Right cardiac atrium (tissue), 5 donors: Measurements from ENCODE around the gene MICU1. TPM values are rescaled to one million over a fixed set of nuclear protein-coding genes. Genes with fewer than 3 reads are reported as not detected.

Source experiments
- ATAC-seq, 2 donors: fragments of 200-7000 bp; cut with Tn5 transposase; one replicate each; pipeline versions ENCODE4 v1.8.0 to v1.9.1; 2020; ENCODE audit warnings: moderate library complexity in 2 of 2, mild to moderate bottlenecking in 1 of 2
- DNase-seq, 3 donors: peaks; one replicate each; pipeline ENCODE4 v3.0.0-alpha.2; 2020
- H3K27ac ChIP-seq: one replicate; pipeline ENCODE4 v1.5.1; 2013; ENCODE audit warnings: mild to moderate bottlenecking, low read length, control low read depth, moderate library complexity
- H3K27me3 ChIP-seq: one replicate; pipeline ENCODE4 v1.6.1; 2013; ENCODE audit not compliant: control insufficient read depth, insufficient read depth
- H3K4me1 ChIP-seq: one replicate; pipeline ENCODE4 v1.6.1; 2013; ENCODE audit warnings: low read length; ENCODE audit not compliant: control insufficient read depth, insufficient read depth
- H3K4me3 ChIP-seq: one replicate; pipeline ENCODE4 v1.5.1; 2013; ENCODE audit warnings: low read length, control low read depth
- H3K9me3 ChIP-seq: one replicate; pipeline ENCODE4 v1.6.1; 2013; ENCODE audit warnings: low read length; ENCODE audit not compliant: control insufficient read depth
- WGBS: extraction: QIAGEN DNeasy Blood & Tissue Kit; methylation state at CpG from one replicate; pipeline ENCODE4 v1.1.7; 2013; 5-methylcytosine and 5-hydroxymethylcytosine counted together
- intact Hi-C, 4 donors: fragments of 100-400 bp; cut with DNase I; formaldehyde crosslinking; loops; one replicate each; pipeline versions ENCODE4 v1.11.0 to v1.14.0; 2022 to 2023
- polyA plus RNA-seq: library from polyadenylated mRNA; stranded (reverse); fragments of 200-250 nt; gene quantifications from one replicate; pipeline ENCODE4 v1.2.3, GENCODE V29; 2013
- total RNA-seq, 4 donors: library from RNA; stranded (reverse); fragmentation: NEBNext Ultra II Directional; extraction: Animal tissue kit (Norgen Biotek cat#: 25700); gene quantifications; one replicate each; pipeline ENCODE4 v1.2.1, GENCODE V29; 2021
- donor health status: healthy with polysubstance abuse.
- donor health status: DM: no; HTN: yes; CAD: no.
- donor health status: DM: no; HTN: no; CAD: no.
- donor health status: DM: no; HTN: yes; CAD: no; lungs with severe emphysema.
- donor health status: DM: yes; HTN: yes; CAD: no.

Gene MICU1
- total and polyA plus RNA-seq, 5 donors: 35.3 to 51.2 (median 42.0) TPM

GRCh38 chr10:72626444-72626754 lies 520 bp upstream of the MICU1 start:
- no peak for DNase-seq
- H3K4me3 ChIP-seq: peak overlapping the region; percentile 72
- H3K4me1 ChIP-seq: no peaks in the 10 kb centered on the region
- H3K27me3 ChIP-seq: no peaks in the 10 kb centered on the region
- intact Hi-C loops: no loop called here
- no peaks in the 10 kb centered on the region for H3K9me3 ChIP-seq
- H3K27ac ChIP-seq: no peak overlapping the region
- no peak for ATAC-seq
- WGBS: 0% methylated on average over 1 of the region's 1 CpG

DNA sequence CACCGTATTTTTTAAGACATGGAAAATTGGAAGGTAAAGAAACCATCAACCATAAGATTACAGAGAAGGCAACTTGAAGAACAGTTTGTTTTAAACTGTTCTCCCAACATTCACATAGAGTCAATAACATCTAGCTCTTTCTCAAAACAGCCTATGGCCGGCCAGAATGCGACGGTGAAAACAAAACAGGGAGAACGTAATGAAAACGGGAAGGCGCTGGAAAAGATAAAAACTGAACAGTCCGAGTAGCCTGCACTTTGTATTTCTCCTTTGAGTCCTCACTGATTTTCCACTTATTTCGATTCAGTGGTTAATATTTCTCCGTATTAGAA lies 637 bp downstream of the MICU1 start:
- 1% methylated on average over 10 of the region's 10 CpGs for WGBS
- Histone ChIP-seq H3K27ac (no peak overlapping the region), H3K27me3 (no peaks in the 10 kb centered on the region), H3K9me3 (no peaks in the 10 kb centered on the region), H3K4me3 (peak overlapping the region; percentile 72), H3K4me1 (no peaks in the 10 kb centered on the region)
- no peak for DNase-seq
- ATAC-seq: peak in 1 of 2 donors; percentile 4
- intact Hi-C loops: no loop called here

GRCh38 chr10:72622271-72622670 lies 3.6 kb downstream of the MICU1 start:
- no peaks in the 10 kb centered on the region for H3K4me1 ChIP-seq
- H3K9me3 ChIP-seq: no peaks in the 10 kb centered on the region
- no peak overlapping the region for H3K27ac ChIP-seq
- H3K4me3 ChIP-seq: no peak overlapping the region
- 98% methylated on average over 1 of the region's 1 CpG for WGBS
- H3K27me3 ChIP-seq: no peaks in the 10 kb centered on the region
- intact Hi-C loops: no loop called here
- DNase-seq (no peak), ATAC-seq (no peak)

- 64% methylated on average over 1 of the region's 1 CpG for WGBS
- ATAC-seq (no peak), DNase-seq (no peak)
- Histone ChIP-seq H3K27me3 (no peaks in the 10 kb centered on the region), H3K9me3 (no peaks in the 10 kb centered on the region), H3K4me3 (no peak overlapping the region), H3K4me1 (no peaks in the 10 kb centered on the region), H3K27ac (no peak overlapping the region)
- intact Hi-C loops: no loop called here
These were observed 9.2 kb downstream of the MICU1 start for GRCh38 chr10:72616716-72617115.

DNA sequence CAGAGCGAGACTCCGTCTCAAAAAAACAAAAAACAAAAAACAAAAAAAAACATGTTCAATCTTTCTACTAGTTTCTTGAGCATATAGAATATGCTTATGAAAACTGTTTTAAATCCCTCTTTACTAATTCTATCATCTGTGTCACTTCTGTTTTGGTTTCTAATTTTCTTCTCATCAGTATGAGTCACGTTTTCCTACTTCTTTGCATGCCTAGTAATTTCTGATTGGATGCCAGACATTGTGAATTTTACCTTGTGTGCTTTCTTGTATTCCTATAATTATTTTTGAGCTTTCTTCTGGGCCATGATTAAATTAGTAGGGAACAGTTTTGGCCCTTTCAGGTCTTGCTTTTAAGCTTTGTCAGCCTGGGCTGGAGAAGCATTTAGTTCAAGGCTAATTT lies 9.9 kb downstream of the MICU1 start:
- no peak overlapping the region for H3K27ac ChIP-seq
- intact Hi-C loops: no loop called here

DNA sequence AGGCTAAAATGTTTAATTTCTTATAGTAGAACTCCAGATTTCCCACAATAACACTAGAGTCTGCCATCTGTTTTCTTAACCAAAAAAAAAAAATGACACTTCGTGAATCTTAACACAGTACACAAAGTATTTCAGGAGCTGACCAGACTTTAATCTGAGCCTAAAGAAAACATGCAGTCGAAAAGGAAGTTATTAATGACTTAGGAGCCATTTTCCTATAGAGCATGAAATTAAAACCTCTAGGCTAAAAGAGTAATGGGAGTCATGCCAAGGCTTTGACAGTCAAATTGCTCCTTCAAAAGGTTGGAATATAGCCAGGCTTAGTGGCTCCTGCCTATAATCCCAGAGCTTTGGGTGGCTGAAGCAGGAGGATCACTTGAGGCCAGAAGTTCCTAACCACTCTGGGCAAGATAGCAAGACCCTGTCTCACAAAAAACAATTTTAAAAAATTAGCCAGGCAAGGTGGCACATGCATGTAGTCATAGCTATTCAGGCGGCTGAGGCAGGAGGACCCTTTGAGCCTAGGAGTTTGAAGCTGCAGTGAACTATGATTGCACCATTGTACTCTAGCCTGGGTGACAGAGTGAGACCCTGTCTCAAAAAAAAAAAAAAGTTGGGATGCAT lies 13.6 kb downstream of the MICU1 start:
- ATAC-seq (peak in 1 of 2 donors; percentile 49), DNase-seq (no peak)
- Histone ChIP-seq H3K9me3 (no peaks in the 10 kb centered on the region), H3K4me1 (no peaks in the 10 kb centered on the region), H3K4me3 (peak overlapping the region; percentile 64), H3K27ac (no peak overlapping the region), H3K27me3 (no peaks in the 10 kb centered on the region)
- intact Hi-C loops: no loop called here
- 38% methylated on average over 3 of the region's 3 CpGs for WGBS

More for the DNA sequence above, 9.9 kb downstream of the MICU1 start:
- DNase-seq (no peak), ATAC-seq (no peak)
- Histone ChIP-seq H3K4me3 (no peak overlapping the region), H3K9me3 (no peaks in the 10 kb centered on the region), H3K4me1 (no peaks in the 10 kb centered on the region), H3K27me3 (no peaks in the 10 kb centered on the region)
- whole genome bisulfite sequencing: 82% methylated on average over 3 of the region's 3 CpGs

DNA sequence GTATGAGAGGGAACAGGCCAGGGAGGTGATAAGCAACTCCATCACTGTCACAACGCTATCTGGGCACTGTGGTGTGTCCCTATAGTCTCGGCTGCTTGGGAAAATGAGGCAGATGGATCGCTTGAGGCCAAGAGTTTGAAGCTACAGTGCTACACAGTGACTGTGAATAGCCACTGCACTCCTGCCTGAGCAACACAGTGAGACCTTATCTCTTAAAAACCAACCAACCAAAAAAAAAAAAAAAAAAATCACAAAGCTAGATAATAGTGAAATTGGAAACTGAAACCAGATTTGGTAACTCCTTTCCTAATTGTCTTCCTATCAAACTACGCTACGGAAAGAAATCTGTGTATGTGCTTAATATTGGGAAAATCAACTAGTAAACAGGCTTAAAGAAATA lies 14.1 kb downstream of the MICU1 start:
- WGBS: 37% methylated on average over 5 of the region's 5 CpGs
- intact Hi-C loops: no loop called here
- H3K9me3 ChIP-seq: no peaks in the 10 kb centered on the region
- no peaks in the 10 kb centered on the region for H3K27me3 ChIP-seq
- H3K4me1 ChIP-seq: no peaks in the 10 kb centered on the region
- peak overlapping the region; percentile 64 for H3K4me3 ChIP-seq
- ATAC-seq (peak; percentile 84 to 87), DNase-seq (no peak)
- peak overlapping the region; percentile 72 for H3K27ac ChIP-seq

DNA sequence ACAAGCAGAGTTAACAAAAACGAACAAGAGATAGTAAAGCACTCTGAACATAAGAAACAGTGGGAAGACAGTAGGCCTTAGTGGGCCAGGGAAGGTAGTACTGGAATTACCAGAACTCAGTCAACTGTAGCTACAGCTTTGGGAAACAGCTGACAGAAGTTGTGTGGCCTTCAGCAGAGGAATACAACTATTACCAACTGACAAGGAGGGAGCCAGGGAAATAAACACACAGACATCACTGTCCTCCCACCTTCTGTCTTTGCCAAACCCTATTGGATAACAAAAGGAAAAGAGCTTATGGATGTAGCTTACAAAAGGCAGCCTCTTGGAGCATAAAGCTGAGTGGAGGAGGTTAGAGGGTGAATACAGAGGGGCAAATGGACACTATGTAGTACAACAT lies 15.4 kb downstream of the MICU1 start:
- Histone ChIP-seq H3K9me3 (no peaks in the 10 kb centered on the region), H3K4me1 (no peaks in the 10 kb centered on the region), H3K4me3 (no peak overlapping the region), H3K27ac (no peak overlapping the region), H3K27me3 (no peaks in the 10 kb centered on the region)
- DNase-seq: no peak
- intact Hi-C loops: no loop called here
- WGBS: 72% methylated on average over 1 of the region's 1 CpG
- ATAC-seq: no peak

GRCh38 chr10:72605122-72605521 lies 20.8 kb downstream of the MICU1 start:
- no peaks in the 10 kb centered on the region for H3K27me3 ChIP-seq
- DNase-seq (no peak), ATAC-seq (no peak)
- H3K9me3 ChIP-seq: no peaks in the 10 kb centered on the region
- intact Hi-C loops: no loop called here
- H3K4me1 ChIP-seq: peaks cover 1% of the 10 kb centered on the region
- 69% methylated on average over 3 of the region's 3 CpGs for WGBS
- H3K4me3 ChIP-seq: no peak overlapping the region
- H3K27ac ChIP-seq: no peak overlapping the region

- WGBS: 98% methylated on average over 2 of the region's 2 CpGs
- no peak for ATAC-seq
- Histone ChIP-seq H3K27me3 (no peaks in the 10 kb centered on the region), H3K4me1 (peaks cover 1% of the 10 kb centered on the region), H3K4me3 (no peak overlapping the region), H3K27ac (no peak overlapping the region), H3K9me3 (no peaks in the 10 kb centered on the region)
- intact Hi-C loops: no loop called here
- no peak for DNase-seq
These were observed 24.7 kb downstream of the MICU1 start for GRCh38 chr10:72601144-72601543.

DNA sequence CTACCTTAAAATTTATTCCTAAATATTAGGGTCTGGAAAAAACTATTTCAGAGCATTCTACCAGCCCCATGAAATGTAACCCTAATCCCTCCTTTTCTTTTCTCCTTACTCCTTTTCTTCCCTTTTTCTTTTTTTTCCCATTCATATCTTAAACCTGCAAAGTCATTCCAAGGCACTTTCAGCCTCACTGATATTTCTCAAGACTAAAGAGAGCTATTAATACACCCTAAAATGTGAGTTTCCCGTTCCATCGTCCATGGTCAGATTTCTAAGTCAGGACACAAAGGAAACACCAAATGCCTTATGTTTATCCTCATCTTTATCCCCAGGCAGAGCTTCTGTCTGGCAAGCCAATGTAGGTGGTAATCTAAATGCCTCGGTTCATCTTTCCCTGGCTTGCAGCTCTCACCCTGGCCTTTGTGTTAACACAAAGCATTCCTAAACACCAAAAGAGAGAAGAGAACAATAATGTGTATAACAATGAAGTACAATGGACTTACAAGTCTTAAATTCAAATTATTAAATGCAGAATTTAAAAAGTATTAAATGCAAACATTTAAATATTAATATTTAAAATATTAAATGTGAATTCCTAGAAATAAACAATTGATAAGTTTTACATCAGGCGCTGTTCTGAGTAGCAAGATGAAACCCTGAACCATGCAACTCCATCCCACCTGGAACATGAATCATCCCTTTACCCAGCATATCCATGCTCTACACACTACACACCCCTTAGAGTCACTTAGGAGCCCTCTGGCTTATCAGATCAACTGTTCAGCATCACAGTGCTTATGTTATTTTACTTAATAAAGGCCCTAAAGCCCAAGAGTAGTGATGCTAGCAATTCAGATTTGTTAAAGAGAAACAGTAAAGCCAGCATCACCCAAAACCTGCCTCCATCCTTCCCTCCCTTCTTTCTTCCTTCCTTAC lies 26.8 kb downstream of the MICU1 start:
- Histone ChIP-seq H3K4me1 (no peaks in the 10 kb centered on the region), H3K9me3 (no peaks in the 10 kb centered on the region), H3K27me3 (no peaks in the 10 kb centered on the region), H3K4me3 (no peak overlapping the region), H3K27ac (no peak overlapping the region)
- 75% methylated on average over 4 of the region's 4 CpGs for WGBS
- ATAC-seq: no peak
- intact Hi-C loops: no loop called here
- no peak for DNase-seq
